Astrocyte of the cerebellum (primary cell): ENCODE results near the gene LRIG3.

ENCODE experiments used
- DNase-seq: peaks from one replicate; pipeline ENCODE4 v3.0.0-alpha.2; 2011; ENCODE audit warnings: low read depth
- H3K4me3 ChIP-seq: 2 replicates; pipeline ENCODE4 v1.5.1; 2011; ENCODE audit warnings: mild to moderate bottlenecking, low read depth, low read length, moderate library complexity
- CTCF ChIP-seq: IDR thresholded peaks from 2 replicates; pipeline ENCODE4 v1.5.1; 2012; ENCODE audit warnings: low read length, low read depth, moderate library complexity, mild to moderate bottlenecking; ENCODE audit errors: missing control alignments
- in situ Hi-C: cut with HindIII; loops from 2 replicates; pipeline ENCODE4 v1.10.0; 2017; ENCODE audit warnings: low sequenced_read_pairs

The LRIG3 gene

GRCh38 chr12:58850826-58851225 is 69.5 kb downstream of the LRIG3 start:
- DNase-seq = no peak
- no peak overlapping the region for H3K4me3 ChIP-seq
- TF ChIP-seq CTCF = no peak
- in situ Hi-C loops = no loop called here

- in situ Hi-C loops = no loop called here
- DNase-seq = no peak
- no peak for TF ChIP-seq CTCF
- H3K4me3 ChIP-seq = no peak overlapping the region
These were observed 72.3 kb downstream of the LRIG3 start for GRCh38 chr12:58847901-58848600.

- no peak for DNase-seq
- H3K4me3 ChIP-seq = no peak overlapping the region
- in situ Hi-C loops = no loop called here
- no peak for TF ChIP-seq CTCF
These were observed 76.1 kb downstream of the LRIG3 start for GRCh38 chr12:58844161-58844560.

- TF ChIP-seq CTCF = no peak
- DNase-seq = no peak
- in situ Hi-C loops = no loop called here
- no peak overlapping the region for H3K4me3 ChIP-seq
These were observed 79.1 kb downstream of the LRIG3 start for GRCh38 chr12:58841058-58841798.

- in situ Hi-C loops = no loop called here
- H3K4me3 ChIP-seq = no peak overlapping the region
- DNase-seq = no peak
- TF ChIP-seq CTCF = no peak
These were observed 86.5 kb downstream of the LRIG3 start for GRCh38 chr12:58833853-58834252.

- no peak for TF ChIP-seq CTCF
- no peak overlapping the region for H3K4me3 ChIP-seq
- DNase-seq = no peak
- in situ Hi-C loops = no loop called here
These were observed 87.4 kb downstream of the LRIG3 start for GRCh38 chr12:58832920-58833319.
